MCF 10A (cell line): ENCODE measurements around the gene ZNF827. TPM values are rescaled to one million over a fixed set of nuclear protein-coding genes. Genes with fewer than 3 reads are reported as not detected.

Source experiments
- BruUV-seq: library from RNA; stranded (reverse); fragments of 400-500 nt; replicated peaks from 2 replicates; lab custom pipeline; 2021; lab: Mats Ljungman, UMichigan
- CTCF ChIA-PET: fragments of 300-600 bp; sonication (Branson Sonifier 250); formaldehyde crosslinking; extraction: SDS; loops from one replicate; lab custom pipeline; 2021; ENCODE audit warnings: antibody characterized with exemption, inconsistent platforms; lab: Yijun Ruan, JAX
- POLR2A ChIA-PET: fragments of 300-600, 350-650 bp; sonication (Branson Sonifier 250); formaldehyde crosslinking; extraction: SDS; loops from one replicate; lab custom pipeline; 2020; ENCODE audit warnings: antibody characterized with exemption, inconsistent platforms; lab: Yijun Ruan, JAX
- DNase-seq: peaks from one replicate; pipeline ENCODE4 v3.0.0-alpha.2; 2018; ENCODE audit not compliant: unreplicated experiment
- H3K27ac Mint-ChIP-seq: one replicate; pipeline ENCODE4 v1.8.0; 2022; ENCODE audit warnings: mild to moderate bottlenecking, low read depth, mixed read lengths; ENCODE audit not compliant: unreplicated experiment
- H3K27me3 Mint-ChIP-seq: one replicate; pipeline ENCODE4 v1.8.0; 2022; ENCODE audit warnings: mixed read lengths; ENCODE audit not compliant: insufficient read depth, unreplicated experiment
- H3K36me3 Mint-ChIP-seq: one replicate; pipeline ENCODE4 v1.8.0; 2022; ENCODE audit warnings: mild to moderate bottlenecking, moderate library complexity, mixed read lengths; ENCODE audit not compliant: insufficient read depth, unreplicated experiment
- H3K4me1 Mint-ChIP-seq: one replicate; pipeline ENCODE4 v1.8.0; 2022; ENCODE audit warnings: mixed read lengths; ENCODE audit not compliant: insufficient read depth, unreplicated experiment
- H3K4me3 Mint-ChIP-seq: one replicate; pipeline ENCODE4 v1.8.0; 2022; ENCODE audit warnings: mild to moderate bottlenecking, moderate library complexity, mixed read lengths; ENCODE audit not compliant: unreplicated experiment
- H3K9me3 Mint-ChIP-seq: one replicate; pipeline ENCODE4 v1.8.0; 2022; ENCODE audit warnings: mixed read lengths; ENCODE audit not compliant: unreplicated experiment
- intact Hi-C: fragments of 100-400 bp; cut with micrococcal nuclease; formaldehyde crosslinking; loops from 2 replicates; pipeline ENCODE4 v1.14.1; 2022
- total RNA-seq: library from RNA; stranded (reverse); gene quantifications from 2 replicates; pipeline ENCODE4 v1.2.3, GENCODE V29; 2022
- TF ChIP-seq, protein P1 (sequence below): fragments of 200-600 bp; IDR thresholded peaks from one replicate; pipeline ENCODE4 v1.8.0; 2022; ENCODE audit warnings: antibody characterized with exemption, mild to moderate bottlenecking; ENCODE audit not compliant: unreplicated experiment

Gene ZNF827
- total RNA-seq, 1 experiment from 2014 or later, result 11.3 TPM

DNA sequence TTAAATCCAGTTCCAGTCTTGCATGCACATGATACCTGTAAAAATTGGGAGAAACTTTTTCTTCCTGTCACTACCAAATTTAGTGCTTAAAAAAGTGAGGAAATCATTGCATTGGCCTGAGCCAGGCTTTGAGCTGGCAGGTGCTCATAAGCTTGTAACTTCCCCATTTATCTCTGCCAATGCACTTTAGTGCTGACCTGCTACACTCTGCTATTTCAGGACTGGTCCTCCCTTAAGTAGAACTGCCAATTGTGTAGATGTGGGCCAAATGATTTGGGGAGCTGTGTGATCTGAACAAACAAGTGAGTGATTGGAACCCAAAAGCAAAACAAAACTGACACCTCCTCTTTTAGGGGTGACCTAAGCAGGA is 51.8 kb downstream of the ZNF827 start:
- ChIA-PET POLR2A (interaction anchor here (0.6 kb wide), 1 partner anchor 154 kb away, joined by 3 read pairs; no protein-coding TSS in a partner anchor), CTCF (interaction anchor here (0.7 to 0.9 kb wide), 3 partner anchors 16 to 161 kb away, joined by 3 read pairs; no protein-coding TSS in a partner anchor)
- Mint-ChIP-seq H3K4me3 (no peak overlapping the region), H3K27me3 (no peaks in the 10 kb centered on the region), H3K27ac (no peak overlapping the region), H3K9me3 (no peaks in the 10 kb centered on the region), H3K36me3 (peaks cover 15% of the 10 kb centered on the region), H3K4me1 (peaks cover 8% of the 10 kb centered on the region)
- DNase-seq, result no peak
- no TSS peak for BruUV-seq
- TF ChIP-seq, protein P1, sequence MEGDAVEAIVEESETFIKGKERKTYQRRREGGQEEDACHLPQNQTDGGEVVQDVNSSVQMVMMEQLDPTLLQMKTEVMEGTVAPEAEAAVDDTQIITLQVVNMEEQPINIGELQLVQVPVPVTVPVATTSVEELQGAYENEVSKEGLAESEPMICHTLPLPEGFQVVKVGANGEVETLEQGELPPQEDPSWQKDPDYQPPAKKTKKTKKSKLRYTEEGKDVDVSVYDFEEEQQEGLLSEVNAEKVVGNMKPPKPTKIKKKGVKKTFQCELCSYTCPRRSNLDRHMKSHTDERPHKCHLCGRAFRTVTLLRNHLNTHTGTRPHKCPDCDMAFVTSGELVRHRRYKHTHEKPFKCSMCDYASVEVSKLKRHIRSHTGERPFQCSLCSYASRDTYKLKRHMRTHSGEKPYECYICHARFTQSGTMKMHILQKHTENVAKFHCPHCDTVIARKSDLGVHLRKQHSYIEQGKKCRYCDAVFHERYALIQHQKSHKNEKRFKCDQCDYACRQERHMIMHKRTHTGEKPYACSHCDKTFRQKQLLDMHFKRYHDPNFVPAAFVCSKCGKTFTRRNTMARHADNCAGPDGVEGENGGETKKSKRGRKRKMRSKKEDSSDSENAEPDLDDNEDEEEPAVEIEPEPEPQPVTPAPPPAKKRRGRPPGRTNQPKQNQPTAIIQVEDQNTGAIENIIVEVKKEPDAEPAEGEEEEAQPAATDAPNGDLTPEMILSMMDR, result no peak
- intact Hi-C loops, result loop anchor here (5.0 kb wide), 2 partner anchors 155 to 270 kb away; partner anchors contain the start of gene MMAA

DNA sequence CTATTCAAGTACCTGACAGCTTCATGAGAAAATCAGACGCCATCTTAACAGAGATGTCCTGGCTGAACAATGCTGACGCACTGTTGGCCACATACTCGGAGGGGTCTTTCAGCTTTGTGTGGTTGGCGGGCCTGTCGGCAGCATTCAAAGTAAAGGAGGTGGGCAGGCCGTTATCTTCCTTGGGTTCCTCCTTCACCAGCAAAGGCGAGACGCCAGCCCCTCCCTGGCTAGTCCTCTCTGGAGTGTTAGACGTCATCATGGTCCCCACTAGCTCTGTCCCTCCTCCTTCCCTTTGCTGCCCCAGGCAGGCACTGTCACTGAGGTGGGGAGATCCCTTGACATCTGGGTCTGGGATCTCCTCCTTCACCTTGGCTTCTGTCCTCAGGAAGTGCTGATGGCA is 53.0 kb downstream of the ZNF827 start:
- TF ChIP-seq, protein P1, result no peak
- ChIA-PET POLR2A (no interaction called here), CTCF (interaction anchor here (1.1 kb wide), 1 partner anchor 16 kb away, joined by 3 read pairs; no protein-coding TSS in a partner anchor)
- no TSS peak for BruUV-seq
- H3K4me1 Mint-ChIP-seq, result peaks cover 12% of the 10 kb centered on the region
- H3K27me3 Mint-ChIP-seq, result no peaks in the 10 kb centered on the region
- H3K9me3 Mint-ChIP-seq, result no peaks in the 10 kb centered on the region
- no peak overlapping the region for H3K27ac Mint-ChIP-seq
- no peak for DNase-seq
- peaks cover 15% of the 10 kb centered on the region for H3K36me3 Mint-ChIP-seq
- no peak overlapping the region for H3K4me3 Mint-ChIP-seq
- intact Hi-C loops, result loop anchor here (5.0 kb wide), 2 partner anchors 153 to 268 kb away; partner anchors contain the start of gene MMAA

DNA sequence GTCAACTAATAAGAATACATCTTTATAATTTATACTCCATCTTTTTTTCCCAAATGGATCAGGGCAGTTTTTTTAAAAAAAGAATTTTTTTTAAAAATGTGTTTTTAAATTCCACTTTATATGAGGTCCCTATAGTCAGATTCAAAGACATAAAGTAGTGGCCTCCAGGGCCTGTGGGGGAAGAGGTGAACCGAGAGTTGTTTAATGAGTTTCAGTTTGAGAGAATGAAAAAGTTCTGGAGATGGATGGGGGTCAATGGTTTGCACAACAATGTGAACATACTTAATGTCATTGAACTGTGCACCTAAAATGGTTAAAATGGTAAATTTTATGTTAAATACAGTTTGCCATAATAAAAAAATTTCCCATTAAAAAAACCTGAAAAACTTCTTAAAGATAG is 53.8 kb downstream of the ZNF827 start:
- TF ChIP-seq, protein P1, result no peak
- Mint-ChIP-seq H3K4me3 (no peak overlapping the region), H3K27me3 (no peaks in the 10 kb centered on the region), H3K36me3 (peaks cover 18% of the 10 kb centered on the region), H3K4me1 (peaks cover 12% of the 10 kb centered on the region), H3K27ac (no peak overlapping the region), H3K9me3 (no peaks in the 10 kb centered on the region)
- POLR2A ChIA-PET, result interaction anchor here (0.6 kb wide), 1 partner anchor 22 kb away, joined by 4 read pairs; no protein-coding TSS in a partner anchor
- CTCF ChIA-PET, result interaction anchor here (0.5 kb wide), 1 partner anchor 711 kb away, joined by 4 read pairs; no protein-coding TSS in a partner anchor
- BruUV-seq, result no TSS peak
- intact Hi-C loops, result loop anchor here (5.0 kb wide), 2 partner anchors 152 to 267 kb away; partner anchors contain the start of gene MMAA
- DNase-seq, result no peak

DNA sequence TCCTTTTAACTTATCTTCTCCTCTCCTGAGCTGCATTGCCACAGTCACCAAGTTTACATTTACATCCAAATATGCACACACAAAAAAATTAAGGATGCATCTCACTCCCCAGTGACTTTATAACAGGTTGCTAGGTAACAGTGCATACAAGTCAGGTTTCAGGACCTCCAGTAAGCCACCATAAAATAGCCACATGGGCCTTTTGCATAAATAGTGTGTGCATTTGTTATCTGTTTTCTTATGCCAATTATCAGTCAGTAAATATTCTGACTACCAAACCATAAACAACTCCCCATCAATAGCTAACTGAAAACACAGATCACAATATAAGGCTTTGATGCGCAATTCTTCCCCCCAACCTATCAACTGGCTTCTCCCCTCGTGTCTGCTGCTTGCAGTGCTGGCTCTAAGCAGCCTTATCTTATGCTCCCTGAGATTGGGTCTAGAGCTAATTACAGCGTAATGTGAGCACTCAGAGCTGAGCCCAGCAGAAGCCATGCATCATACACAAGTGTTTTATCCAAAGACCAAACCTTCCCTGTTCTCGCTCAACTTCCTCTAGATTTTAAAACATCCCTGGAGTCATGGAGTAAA is 55.4 kb downstream of the ZNF827 start:
- no TSS peak for BruUV-seq
- H3K4me3 Mint-ChIP-seq, result no peak overlapping the region
- H3K27me3 Mint-ChIP-seq, result no peaks in the 10 kb centered on the region
- H3K27ac Mint-ChIP-seq, result no peak overlapping the region
- ChIA-PET POLR2A (interaction anchor here (0.8 to 2.4 kb wide), 7 partner anchors 11 to 265 kb away, joined by 3 to 8 read pairs (median 4); no protein-coding TSS in a partner anchor), CTCF (interaction anchor here (0.6 to 1.0 kb wide), 4 partner anchors 12 to 176 kb away, joined by 3 to 8 read pairs (median 5); no protein-coding TSS in a partner anchor)
- intact Hi-C loops, result no loop called here
- no peak for DNase-seq
- TF ChIP-seq, protein P1, result no peak
- H3K36me3 Mint-ChIP-seq, result peaks cover 23% of the 10 kb centered on the region
- H3K4me1 Mint-ChIP-seq, result peaks cover 25% of the 10 kb centered on the region
- no peaks in the 10 kb centered on the region for H3K9me3 Mint-ChIP-seq
